DMS53 treated with DMSO at 0.1 percent for 48 hours (cell line): ENCODE measurements around the gene ZCCHC9.
"Not testable (repeated sequence)": the region's sequence is repeated elsewhere in the genome, so short reads cannot be mapped to it uniquely, and the experiment has no call there.

Experiments
- DNase-seq: peaks from one replicate; lab custom pipeline; 2025; ENCODE audit not compliant: unreplicated experiment; lab: John Stamatoyannopoulos, UW

ZCCHC9 gene

GRCh38 chr5:81305785-81306184 lies 4.4 kb downstream of the ZCCHC9 start:
- no peak for DNase-seq

DNA sequence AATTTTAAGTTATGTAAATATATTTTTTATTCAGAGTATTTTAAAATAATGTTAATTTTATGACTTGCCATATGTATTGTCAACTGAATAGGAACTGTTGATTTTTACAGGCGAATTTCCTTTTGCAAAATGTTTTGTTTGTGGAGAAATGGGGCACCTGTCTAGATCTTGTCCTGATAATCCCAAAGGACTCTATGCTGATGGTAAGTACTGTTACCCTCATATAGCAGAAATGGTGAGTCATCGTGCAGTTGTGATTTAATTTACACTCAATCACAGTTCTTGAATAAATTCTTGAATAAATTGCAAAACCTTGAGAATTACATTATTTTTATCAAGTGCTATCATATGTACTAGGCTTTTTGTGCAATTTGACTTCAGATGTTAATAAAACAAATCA lies 7.4 kb downstream of the ZCCHC9 start:
- DNase-seq: no peak

DNA sequence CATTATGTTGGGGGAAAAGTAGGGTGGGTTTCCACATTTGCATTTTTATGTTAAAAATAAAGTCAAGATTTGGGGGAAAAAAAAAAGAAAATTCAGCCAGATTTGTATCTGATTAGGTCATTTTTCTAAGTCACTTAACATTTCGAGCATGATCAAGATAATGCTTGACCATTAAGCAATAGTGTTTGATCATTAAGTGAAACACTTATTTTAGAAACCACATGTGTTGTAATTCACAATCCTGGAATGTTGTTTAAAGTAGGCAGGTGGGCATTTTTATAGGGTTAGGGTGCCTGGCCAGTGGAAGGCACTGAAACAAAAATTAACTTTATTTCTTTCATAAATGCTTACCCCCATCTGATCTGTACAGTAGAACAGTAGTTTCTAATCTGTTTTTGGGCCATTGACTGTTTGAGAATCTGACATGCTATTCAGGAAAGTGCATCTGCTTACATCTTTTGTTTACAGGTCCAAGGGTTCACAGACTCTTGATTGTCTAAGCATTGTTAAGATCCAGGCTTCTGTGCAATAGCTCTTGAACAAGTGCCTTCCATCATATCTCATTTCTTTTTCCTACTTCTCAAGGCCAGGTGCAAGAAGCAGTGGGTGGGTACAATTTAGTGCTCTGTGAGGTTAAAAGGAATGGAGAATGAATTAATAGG lies 9.1 kb downstream of the ZCCHC9 start:
- DNase-seq: no peak

GRCh38 chr5:81313278-81313677 lies 11.9 kb downstream of the ZCCHC9 start:
- no peak for DNase-seq

DNA sequence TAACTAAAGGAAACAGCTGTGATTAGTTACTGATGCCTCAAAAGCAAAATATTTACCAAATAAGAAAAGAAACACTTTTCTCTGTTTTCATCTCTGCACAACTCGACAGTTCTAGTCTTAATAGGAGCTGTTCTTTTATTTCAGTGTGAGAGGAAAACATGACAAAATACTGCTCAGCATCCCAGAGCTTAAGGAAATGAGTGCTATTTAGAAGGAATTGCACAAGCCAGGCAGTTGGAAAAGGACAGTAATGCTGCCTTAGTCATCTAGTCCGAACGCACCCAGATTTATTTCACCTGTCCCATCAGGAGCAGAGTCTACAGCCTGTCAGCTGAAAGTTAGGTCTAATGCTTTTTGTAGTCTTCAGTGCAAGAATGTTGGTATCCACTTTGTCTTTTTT lies 12.3 kb downstream of the ZCCHC9 start:
- DNase-seq: no peak

GRCh38 chr5:81314581-81314980 lies 13.2 kb downstream of the ZCCHC9 start:
- no peak for DNase-seq

- DNase-seq: no peak
Measured at GRCh38 chr5:81315336-81315735, 13.9 kb downstream of the ZCCHC9 start.

- DNase-seq: no peak
Measured at GRCh38 chr5:81315830-81316229, 14.4 kb downstream of the ZCCHC9 start.

- DNase-seq: no peak
Measured at GRCh38 chr5:81316571-81316970, 15.2 kb downstream of the ZCCHC9 start.

DNA sequence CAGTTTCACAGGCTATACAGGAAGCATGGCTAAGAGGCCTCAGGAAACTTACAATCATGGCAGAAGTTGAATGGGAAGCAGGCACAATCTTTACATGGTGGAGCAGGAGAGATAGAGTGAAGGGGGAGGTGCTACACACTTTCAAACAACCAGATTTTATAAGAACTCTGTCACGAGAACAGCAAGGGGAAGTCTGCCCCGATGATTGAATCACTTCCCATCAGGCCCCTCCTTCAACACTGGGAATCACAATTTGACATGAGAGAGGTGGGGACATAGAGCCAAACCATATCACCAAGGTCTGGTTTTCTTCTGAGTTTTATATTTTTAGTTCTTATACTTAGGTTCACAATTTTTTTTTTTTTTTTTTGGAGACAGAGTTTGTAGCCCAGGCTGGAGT lies 16.1 kb downstream of the ZCCHC9 start:
- DNase-seq: no peak

- no peak for DNase-seq
Measured at GRCh38 chr5:81326554-81326953, 25.2 kb downstream of the ZCCHC9 start.

DNA sequence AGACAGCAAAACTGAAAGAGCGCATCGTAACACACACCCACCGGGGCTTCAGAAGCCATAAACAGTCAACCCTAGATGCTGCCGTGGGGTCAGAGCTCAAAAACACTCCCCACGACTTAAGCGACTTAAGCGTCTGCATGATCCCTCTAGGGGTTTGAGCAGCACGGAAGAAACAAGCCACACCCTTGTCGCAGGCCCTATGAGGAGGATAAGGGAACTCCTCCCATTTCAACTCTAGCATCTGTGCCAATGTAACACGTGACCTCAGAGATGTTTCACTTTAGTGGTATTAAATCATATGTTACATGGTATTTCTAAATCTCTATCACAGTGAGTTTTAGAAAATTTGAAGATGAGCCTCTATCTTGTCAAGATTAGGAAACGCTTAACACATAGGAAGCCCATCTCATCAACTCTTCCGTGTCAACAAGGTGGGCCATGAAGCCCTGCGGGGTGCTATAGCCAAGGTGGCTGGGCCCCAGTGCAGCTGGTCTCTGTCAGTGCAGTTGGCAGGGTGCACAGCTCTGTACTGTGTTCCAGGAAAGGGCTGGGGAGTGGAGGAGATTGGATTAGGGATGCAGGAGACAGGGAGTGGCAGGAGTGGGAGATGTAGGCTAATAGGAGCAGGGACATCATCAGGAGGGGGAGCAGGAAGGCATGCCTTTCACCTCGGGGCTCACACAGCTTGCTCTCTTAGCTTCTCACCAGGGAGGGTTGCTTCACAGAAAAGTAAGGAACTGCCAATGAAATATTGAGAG lies 33.1 kb downstream of the ZCCHC9 start:
- no peak for DNase-seq

DNA sequence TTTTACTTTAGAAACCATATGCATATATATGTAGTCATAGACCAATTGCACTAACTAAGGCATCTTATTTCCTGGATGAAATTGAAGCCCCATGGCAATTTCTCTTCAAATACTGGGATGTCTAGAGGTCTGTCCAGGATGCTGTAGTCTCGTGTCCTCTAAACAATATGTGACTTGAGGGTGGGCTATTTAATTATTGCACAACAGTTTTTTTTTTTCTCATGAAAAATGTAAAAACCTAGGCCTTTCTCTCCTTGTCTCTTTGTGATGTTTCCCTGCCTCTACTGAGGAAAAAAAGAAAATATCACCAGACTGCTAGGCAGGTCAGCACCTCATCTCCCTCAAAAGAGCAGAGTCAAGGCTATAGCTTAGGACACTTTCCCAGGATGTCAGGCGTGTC lies 34.6 kb downstream of the ZCCHC9 start:
- DNase-seq: no peak

- DNase-seq: no peak
Measured at GRCh38 chr5:81336556-81336955, 35.2 kb downstream of the ZCCHC9 start.

GRCh38 chr5:81337803-81338202 lies 36.4 kb downstream of the ZCCHC9 start:
- no peak for DNase-seq

- DNase-seq: not testable (repeated sequence)
Measured at GRCh38 chr5:81338213-81338612, 36.8 kb downstream of the ZCCHC9 start.

GRCh38 chr5:81344736-81345135 lies 43.3 kb downstream of the ZCCHC9 start:
- no peak for DNase-seq

DNA sequence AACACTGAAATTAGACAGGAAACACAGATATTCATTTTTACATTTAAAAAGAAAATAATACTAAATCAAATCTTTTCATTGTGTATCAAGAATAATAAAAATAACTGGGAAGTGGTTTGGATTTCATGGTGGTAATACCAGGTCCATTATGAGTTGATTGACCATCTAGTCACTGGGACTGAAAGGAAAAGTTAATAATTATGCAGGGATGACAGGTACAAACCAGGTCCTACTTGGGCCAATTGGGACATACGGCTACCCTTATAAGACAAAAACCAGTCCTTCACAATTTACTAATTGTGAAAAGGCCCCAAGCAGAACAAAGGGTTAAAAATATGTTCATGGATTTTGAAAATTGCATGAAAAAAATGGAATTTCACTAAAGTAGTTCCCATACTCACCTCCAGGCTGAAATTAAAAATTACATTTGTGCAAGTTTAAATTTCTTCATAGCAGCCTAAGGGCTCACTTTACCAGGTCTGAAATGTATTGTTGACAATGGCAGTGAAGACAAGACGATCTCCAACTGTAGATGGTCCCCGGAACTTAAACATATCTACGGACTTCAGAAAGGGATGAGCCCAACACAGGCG lies 44.1 kb downstream of the ZCCHC9 start:
- DNase-seq: no peak

DNA sequence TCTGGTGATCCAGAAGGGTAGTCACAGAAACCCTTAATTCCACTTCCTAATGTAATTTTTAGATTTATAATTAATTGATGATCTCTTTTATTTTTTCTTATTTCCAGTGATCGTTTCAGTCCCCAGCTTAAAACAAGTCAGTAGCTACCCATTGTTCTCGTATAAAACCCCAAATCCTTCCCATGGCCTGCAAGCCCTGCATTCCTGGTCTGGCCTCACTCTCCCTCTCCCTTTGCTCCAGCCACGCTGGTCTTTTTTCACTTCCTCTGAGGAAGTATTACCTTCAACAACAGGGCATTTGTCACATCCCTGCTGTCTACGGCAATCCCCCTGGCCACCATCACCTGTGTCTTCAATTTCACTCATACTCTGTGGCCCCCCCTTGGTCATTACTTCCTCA lies 47.8 kb downstream of the ZCCHC9 start:
- no peak for DNase-seq

DNA sequence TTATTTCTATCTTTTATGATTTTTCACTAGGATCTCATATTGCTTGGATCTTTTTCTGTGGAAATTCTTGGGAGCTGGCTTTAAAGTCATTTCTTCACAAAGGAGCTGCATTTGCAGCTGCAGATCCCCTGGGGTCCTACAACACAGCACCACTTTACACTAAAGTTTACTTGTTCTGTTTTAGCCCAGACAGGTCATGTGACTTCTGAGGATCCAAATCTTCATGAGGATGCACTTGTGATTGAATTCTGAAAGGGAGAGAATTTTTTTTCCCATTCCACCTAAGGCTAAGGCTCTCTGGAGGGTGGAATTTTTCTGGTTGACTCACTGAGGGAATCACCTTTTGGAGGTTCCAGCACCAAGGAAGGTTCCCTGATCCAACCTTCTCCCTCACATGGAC lies 49.1 kb downstream of the ZCCHC9 start:
- DNase-seq: no peak

DNA sequence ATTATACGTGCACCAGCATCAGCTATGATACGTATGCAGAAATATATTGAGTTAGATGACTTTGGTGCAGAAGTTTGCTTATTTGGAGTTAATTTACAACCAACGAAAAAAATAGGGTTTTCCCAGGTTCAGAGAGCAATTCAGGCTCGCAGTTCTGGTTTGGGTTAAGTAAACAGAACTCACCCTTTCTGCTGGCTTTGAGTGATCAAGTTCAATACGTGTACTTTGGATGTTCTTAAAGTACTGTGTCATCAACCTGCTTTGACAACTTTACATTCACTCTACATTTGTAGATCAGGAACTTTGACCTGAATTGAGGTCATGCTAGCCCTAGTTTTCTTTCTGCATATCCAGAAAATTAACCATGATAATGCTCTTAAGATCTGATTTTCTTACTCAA lies 51.8 kb downstream of the ZCCHC9 start:
- DNase-seq: no peak

DNA sequence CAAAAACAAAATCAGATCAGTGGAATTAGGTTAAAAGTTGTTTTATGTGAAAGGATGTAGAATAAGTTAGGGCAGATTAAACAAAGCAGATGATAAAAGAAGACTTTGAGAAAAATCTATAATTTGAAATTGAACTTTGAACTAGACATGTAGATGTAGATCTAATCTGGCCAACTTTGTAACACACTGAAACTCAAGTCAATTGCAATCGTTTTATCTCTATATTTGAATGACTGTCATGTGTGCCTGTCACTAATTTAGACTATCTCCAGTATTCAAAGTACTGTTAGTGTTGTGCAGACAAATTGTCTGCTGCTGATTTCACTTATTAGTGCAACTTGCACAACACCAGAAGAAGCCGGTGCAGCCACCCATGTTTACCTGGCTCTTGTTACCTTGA lies 52.7 kb downstream of the ZCCHC9 start:
- DNase-seq: no peak
